GM12878 (cell line): ENCODE measurements around the gene METTL27. TPM values are rescaled to one million over a fixed set of nuclear protein-coding genes. Genes with fewer than 3 reads are reported as not detected.

Experiments used
- ATAC-seq: fragments of 200-7000 bp; cut with Tn5 transposase; 3 replicates; pipeline ENCODE4 v1.9.1; 2020; ENCODE audit warnings: mild to moderate bottlenecking, moderate library complexity
- BruUV-seq: library from RNA; stranded (reverse); fragments of 400-500 nt; replicated peaks from 2 replicates; lab custom pipeline; 2021; lab: Mats Ljungman, UMichigan
- CTCF ChIA-PET: fragments of 300-600 bp; sonication (Branson Sonifier 250); formaldehyde crosslinking; extraction: SDS; loops from one replicate; lab custom pipeline; 2021; ENCODE audit warnings: inconsistent platforms; lab: Yijun Ruan, JAX
- POLR2A ChIA-PET: fragments of 350-600 bp; formaldehyde crosslinking; extraction: SDS; loops from one replicate; lab custom pipeline; 2021; ENCODE audit warnings: inconsistent platforms; lab: Charles Lee
- RAD21 ChIA-PET: fragments of 300-600 bp; sonication (Branson Sonifier 250); formaldehyde crosslinking; loops from one replicate; lab custom pipeline; 2023; ENCODE audit warnings: antibody characterized with exemption; ENCODE audit not compliant: unreplicated experiment; lab: Charles Lee
- SMC1A ChIA-PET: fragments of 300-600 bp; sonication (Branson Sonifier 250); formaldehyde crosslinking; loops from one replicate; lab custom pipeline; 2023; ENCODE audit not compliant: unreplicated experiment, uncharacterized antibody; lab: Charles Lee
- DNase-seq: peaks from one replicate; pipeline ENCODE4 v3.0.0-alpha.2; 2011; ENCODE audit warnings: low read depth, low spot score
- FAIRE-seq: peaks from 3 replicates; lab custom pipeline; 2011; peaks lifted over from hg19 to GRCh38; lab: Jason Lieb, UNC
- H2AFZ ChIP-seq: 2 replicates; pipeline ENCODE4 v1.6.0; 2011; ENCODE audit warnings: low read depth, low read length, control low read depth; ENCODE audit not compliant: control insufficient read depth
- H3K27ac ChIP-seq: 2 replicates; pipeline ENCODE4 v1.5.1; 2011; ENCODE audit warnings: control low read depth; ENCODE audit not compliant: control insufficient read depth, insufficient read depth
- H3K27me3 ChIP-seq, 2 experiments: replicated peaks in 1 of 2; 2 replicates each; pipeline versions ENCODE4 v1.6.0 to v1.6.1; 2011; ENCODE audit warnings: low read length in 1 of 2; ENCODE audit not compliant: control insufficient read depth in 2 of 2, insufficient read depth in 2 of 2
- H3K36me3 ChIP-seq, 2 experiments: 2 replicates each; pipeline ENCODE4 v1.5.1; 2011; ENCODE audit warnings: low read length in 1 of 2; ENCODE audit not compliant: control insufficient read depth in 2 of 2, insufficient read depth in 2 of 2
- H3K4me1 ChIP-seq: 2 replicates; pipeline ENCODE4 v1.6.1; 2011; ENCODE audit warnings: mild to moderate bottlenecking, low read length, moderate library complexity, mixed read lengths; ENCODE audit not compliant: control insufficient read depth, insufficient read depth
- H3K4me2 ChIP-seq: 2 replicates; pipeline ENCODE4 v1.6.0; 2011; ENCODE audit warnings: control low read depth; ENCODE audit not compliant: control insufficient read depth, insufficient read depth
- H3K4me3 ChIP-seq: fragments of 200-600 bp; sonication (generic); 2 replicates; pipeline ENCODE4 v1.5.1; 2016
- H3K79me2 ChIP-seq: 2 replicates; pipeline ENCODE4 v1.6.0; 2011; ENCODE audit warnings: low read length; ENCODE audit not compliant: control insufficient read depth, insufficient read depth
- H3K9ac ChIP-seq: 2 replicates; pipeline ENCODE4 v1.8.0; 2011; ENCODE audit warnings: low read length, control low read depth, mixed read lengths; ENCODE audit not compliant: control insufficient read depth, insufficient read depth
- H3K9me3 ChIP-seq: replicated peaks from 3 replicates; pipeline ENCODE4 v1.5.1; 2011; ENCODE audit warnings: mild to moderate bottlenecking, low read length; ENCODE audit not compliant: control insufficient read depth, insufficient read depth
- H4K20me1 ChIP-seq: 2 replicates; pipeline ENCODE4 v1.6.0; 2011; ENCODE audit not compliant: control insufficient read depth, insufficient read depth
- JUND ChIP-seq: IDR thresholded peaks from 2 replicates; pipeline ENCODE4 v1.6.1; 2012; ENCODE audit warnings: low read depth, mild to moderate bottlenecking, low read length, improper control_type of control experiment, moderate library complexity
- KAT2A ChIP-seq: conservative IDR thresholded peaks from 2 replicates; pipeline ENCODE4 v1.6.1; 2011; ENCODE audit warnings: low read depth, low read length; ENCODE audit not compliant: control insufficient read depth
- NFIC ChIP-seq: IDR thresholded peaks from 2 replicates; pipeline ENCODE4 v1.6.1; 2012; ENCODE audit warnings: low read depth, mild to moderate bottlenecking, inconsistent platforms, low read length, moderate library complexity
- PAX8 ChIP-seq: fragments of 450-650 bp; IDR thresholded peaks from 2 replicates; pipeline ENCODE4 v1.6.1; 2017; ENCODE audit warnings: mild to moderate bottlenecking, moderate library complexity
- RUNX3 ChIP-seq: IDR thresholded peaks from 2 replicates; pipeline ENCODE4 v1.6.1; 2012; ENCODE audit warnings: low read length, inconsistent platforms
- SPI1 ChIP-seq: IDR thresholded peaks from 2 replicates; pipeline ENCODE4 v1.6.1; 2011; ENCODE audit warnings: low read depth, mild to moderate bottlenecking, low read length, moderate library complexity, borderline replicate concordance; ENCODE audit not compliant: insufficient read depth
- SRF ChIP-seq, 2 experiments: IDR thresholded peaks; 2 replicates each; pipeline ENCODE4 v1.6.1; 2011; ENCODE audit warnings: low read depth in 2 of 2, low read length in 2 of 2, mild to moderate bottlenecking in 1 of 2, moderate library complexity in 1 of 2
- WGBS: methylation state at CpG from one replicate; pipeline ENCODE4 v1.1.6; 2016; ENCODE audit warnings: low lambda C conversion rate; ENCODE audit not compliant: insufficient replicate concordance, insufficient coverage; ENCODE audit errors: missing lambda C conversion rate; 5-methylcytosine and 5-hydroxymethylcytosine counted together
- in situ Hi-C: fragments of 300-500 bp; cut with MboI; formaldehyde crosslinking; loops from 9 replicates; pipeline ENCODE4 v1.14.3; 2018; ENCODE audit warnings: mixed read lengths
- intact Hi-C: fragments of 100-400 bp; cut with micrococcal nuclease; formaldehyde crosslinking; loops from one replicate; pipeline ENCODE4 v1.14.2; 2022; ENCODE audit not compliant: unreplicated experiment
- polyA plus RNA-seq, 11 experiments: library from polyadenylated mRNA; depleted of rRNA in 4 of 11; unstranded in 6 of 11; stranded (reverse) in 5 of 11; fragments of >200 nt; fragmentation: Nextera tagmentation in 4 of 11; fragmentation: Illumina TruSeq in 1 of 11; extraction: Ambion mirVana in 4 of 11; extraction: Trizol in 1 of 11; gene quantifications; 1 replicate in 1 of 11; 2 replicates in 10 of 11; pipeline versions ENCODE4 v1.2.1 to v1.2.3, GENCODE V29; 2011 to 2016; ENCODE audit warnings: inconsistent platforms in 2 of 11, missing spikeins in 2 of 11, low read depth in 1 of 11
- total RNA-seq, 4 experiments: library from RNA; depleted of rRNA in 3 of 4; stranded (reverse); fragments of >200 nt in 3 of 4; fragmentation: Illumina TruSeq in 1 of 4; extraction: Trizol in 1 of 4; gene quantifications; 2 replicates each; pipeline versions ENCODE4 v1.2.1 to v1.2.3, GENCODE V29; 2013 to 2021

The METTL27 gene
- total and polyA plus RNA-seq, 10 of the 15 experiments (the other 5 are each of a cell fraction or from before 2014, with no cell fraction given): 0.10 to 3.4 (median 0.68) TPM

- no peak for ATAC-seq
- FAIRE-seq: no peak
- Histone ChIP-seq H3K27me3 (no peaks in the 10 kb centered on the region), H3K4me2 (no peak overlapping the region), H3K79me2 (no peaks in the 10 kb centered on the region), H2AFZ (no peak overlapping the region), H3K36me3 (no peaks in the 10 kb centered on the region), H4K20me1 (no peaks in the 10 kb centered on the region), H3K9ac (no peak overlapping the region), H3K4me1 (peaks cover 26% of the 10 kb centered on the region), H3K4me3 (no peak overlapping the region), H3K9me3 (no peaks in the 10 kb centered on the region), H3K27ac (no peak overlapping the region)
- in situ Hi-C loops: no loop called here
- DNase-seq: no peak
- ChIA-PET CTCF (interaction anchor here (1.4 to 1.7 kb wide), 2 partner anchors 10 to 11 kb away, joined by 4 to 5 read pairs; no protein-coding TSS in a partner anchor), SMC1A (interaction anchor here (0.7 to 1.3 kb wide), 3 partner anchors 9 to 13 kb away, joined by 3 to 5 read pairs (median 4); no protein-coding TSS in a partner anchor), POLR2A (no interaction called here), RAD21 (no interaction called here)
- 64% methylated on average over 13 of the region's 13 CpGs for WGBS
- intact Hi-C loops: no loop called here
- TF ChIP-seq SPI1 (no peak), JUND (no peak), PAX8 (no peak), KAT2A (no peak), NFIC (no peak), SRF (IDR thresholded peaks at IDR 0.05; ENCODE audit: low read depth in 2 of 2, low read length in 2 of 2) (no peak), RUNX3 (no peak)
- no TSS peak for BruUV-seq
Observed at GRCh38 chr7:73844848-73845460, 2.6 kb upstream of the METTL27 start.
